ENCODE measurements around the gene ASTN2.

DNA sequence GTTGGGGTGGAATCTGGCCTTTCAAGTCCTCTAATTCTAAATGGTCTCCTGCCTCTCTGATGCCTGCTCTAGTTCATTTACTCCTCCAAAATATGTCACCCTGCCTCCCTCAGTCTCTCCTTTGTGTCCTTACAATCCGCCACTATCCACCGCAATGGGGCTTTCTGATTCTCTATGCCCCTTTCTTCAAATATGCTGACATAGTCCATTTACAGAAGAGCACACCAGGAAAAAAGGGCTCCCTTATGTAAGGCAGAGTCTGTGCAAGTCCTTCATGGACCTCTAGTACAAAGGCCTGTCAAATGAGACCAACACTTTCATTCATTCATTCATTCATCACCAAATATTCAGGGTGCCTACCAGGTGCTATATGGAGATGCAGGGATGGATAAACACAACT, 2.0 kb upstream of the ASTN2 start:
- TF ChIP-seq NR2F2 (IDR thresholded peaks at IDR 0.05) = no peak
- no peak for TF ChIP-seq YY1 (IDR thresholded peaks at IDR 0.05)

Data from liver (tissue), 2 donors.